Heart right ventricle (tissue), 16 donors: Measurements from ENCODE around the gene NBEA. TPM values are rescaled to one million over a fixed set of nuclear protein-coding genes. Genes with fewer than 3 reads are reported as not detected.

Experiments
- ATAC-seq, 8 donors: fragments of 200-7000 bp; cut with Tn5 transposase; one replicate each; pipeline ENCODE4 v1.9.1; 2020; ENCODE audit warnings: mild to moderate bottlenecking in 8 of 8, moderate library complexity in 8 of 8, moderate number of reproducible peaks in 1 of 8
- DNase-seq, 2 donors: peaks; one replicate each; pipeline ENCODE4 v3.0.0-alpha.2; 2020
- H3K27ac ChIP-seq, 10 donors: fragments of 200-600 bp; sonication (generic) in 2 of 10; one replicate each; pipeline versions ENCODE4 v1.5.0 to v1.8.0; 2020 to 2022; ENCODE audit warnings: mild to moderate bottlenecking in 3 of 10
- H3K27me3 ChIP-seq, 7 donors: fragments of 200-600 bp; one replicate each; pipeline ENCODE4 v1.8.0; 2021 to 2022; ENCODE audit warnings: mild to moderate bottlenecking in 2 of 7
- H3K36me3 ChIP-seq, 9 donors: fragments of 200-600 bp; sonication (generic) in 1 of 9; one replicate each; pipeline versions ENCODE4 v1.5.0 to v1.8.0; 2020 to 2022; ENCODE audit warnings: mild to moderate bottlenecking in 2 of 9
- H3K4me1 ChIP-seq, 9 donors: fragments of 200-600 bp; sonication (generic) in 1 of 9; one replicate each; pipeline versions ENCODE4 v1.5.0 to v1.8.0; 2020 to 2022; ENCODE audit warnings: mild to moderate bottlenecking in 4 of 9
- H3K4me3 ChIP-seq, 10 donors: fragments of 200-600 bp; sonication (generic) in 2 of 10; one replicate each; pipeline versions ENCODE4 v1.5.0 to v1.8.0; 2020 to 2022; ENCODE audit warnings: mild to moderate bottlenecking in 7 of 10, moderate library complexity in 2 of 10
- H3K9me3 ChIP-seq, 11 donors: fragments of 200-600 bp in 10 of 11; sonication (generic) in 2 of 11; one replicate each; pipeline versions ENCODE4 v1.5.0 to v1.8.0; 2013 to 2022; ENCODE audit warnings: mild to moderate bottlenecking in 2 of 11, control low read depth in 1 of 11, moderate library complexity in 1 of 11
- CTCF ChIP-seq, 9 donors: fragments of 200-600 bp; sonication (generic) in 2 of 9; IDR thresholded peaks; one replicate each; pipeline versions ENCODE4 v1.5.0 to v1.8.0; 2021 to 2022; ENCODE audit warnings: antibody characterized with exemption in 9 of 9, mild to moderate bottlenecking in 5 of 9, moderate library complexity in 1 of 9
- WGBS, 2 donors: extraction: QIAGEN DNeasy Blood & Tissue Kit; methylation state at CpG; one replicate each; pipeline ENCODE4 v1.1.7; 2013; ENCODE audit warnings: inconsistent platforms in 1 of 2; 5-methylcytosine and 5-hydroxymethylcytosine counted together
- intact Hi-C, 10 donors: fragments of 100-400 bp; cut with DNase I; formaldehyde crosslinking; loops; one replicate each; pipeline versions ENCODE4 v1.11.1 to v1.14.2; 2022
- polyA plus RNA-seq, 2 donors: library from polyadenylated mRNA; stranded (reverse); fragments of 200-250 nt; gene quantifications; one replicate each; pipeline ENCODE4 v1.2.3, GENCODE V29; 2013
- total RNA-seq, 10 donors: library from RNA; stranded (reverse); fragmentation: NEBNext Ultra II Directional in 3 of 10; extraction: Animal tissue kit (Norgen Biotek cat#: 25700) in 3 of 10; gene quantifications; one replicate each; pipeline versions ENCODE4 v1.2.1 to v1.2.4, GENCODE V29; 2021 to 2023
- donor health status: Arrhythmogenic right ventricular cardiomyopathy.
- donor health status: ischemic (EF 13 %, LVEDD 7.1; RV severe dilation, severe dysfunction).
- donor health status: healthy with polysubstance abuse.
- donor health status: DM: no; HTN: yes; CAD: no.
- donor health status: DM: no; HTN: no; CAD: no.
- donor health status: ischemic (EF 25% LVEDD 6.9; RV normal size, moderate dysfunction).
- donor health status: ischemic (EF 25% LVEDD 5.7; RV mildly dilated, moderate dysfunction).
- donor health status: healthy.
- donor health status: DM: yes; HTN: yes; CAD: no.
- donor health status: Ischemic cardiomyopathy.
- donor health status: ischemic (EF 35%, LVEDD 5.7; RV mildly dilated, moderate dysfunction).
- donor health status: nonischemic (EF 11% LVEDD 7.7; RV severe dilation, severe dysfunction).
- donor health status: DM: yes; HTN: yes; CAD: no.
- donor health status: PGD.
- donor health status: ischemic (EF 29% LVEDD 5.4; RV normal size, mild dysfunction).
- donor health status: nonischemic (EF 23%, LVEDD 6.1; RV moderate dilation, normal function).

The NBEA gene
- total and polyA plus RNA-seq, 12 donors: 4.3 to 30.6 (median 24.5) TPM

- Histone ChIP-seq H3K36me3 (no peaks in the 10 kb centered on the region), H3K27me3 (no peaks in the 10 kb centered on the region), H3K9me3 (peaks cover 0 to 15% (median 8%) of the 10 kb centered on the region in 11 donors), H3K4me1 (peaks cover 0 to 11% (median 0%) of the 10 kb centered on the region in 9 donors), H3K27ac (no peak overlapping the region), H3K4me3 (no peak overlapping the region)
- WGBS, 2 donors: 41 to 54% methylated on average over 2 of the region's 2 CpGs
- intact Hi-C loops: no loop called here
- ATAC-seq (peak in 6 of 8 donors; percentile 51 to 91 (median 75)), DNase-seq (no peak)
- no peak for TF ChIP-seq CTCF (IDR thresholded peaks at IDR 0.05)
Observed at GRCh38 chr13:35499196-35499662, 557.2 kb downstream of the NBEA start.

GRCh38 chr13:35499676-35500075 lies 557.6 kb downstream of the NBEA start:
- Histone ChIP-seq H3K27me3 (no peaks in the 10 kb centered on the region), H3K27ac (no peak overlapping the region), H3K36me3 (no peaks in the 10 kb centered on the region), H3K9me3 (peaks cover 0 to 10% (median 4%) of the 10 kb centered on the region in 11 donors), H3K4me3 (no peak overlapping the region), H3K4me1 (peaks cover 0 to 11% (median 0%) of the 10 kb centered on the region in 9 donors)
- DNase-seq (no peak), ATAC-seq (no peak)
- 70 to 74% methylated on average over 4 of the region's 4 CpGs for WGBS, 2 donors
- no peak for TF ChIP-seq CTCF (IDR thresholded peaks at IDR 0.05)
- intact Hi-C loops: no loop called here

GRCh38 chr13:35500144-35500543 lies 558.1 kb downstream of the NBEA start:
- Histone ChIP-seq H3K4me1 (peaks cover 0 to 11% (median 0%) of the 10 kb centered on the region in 9 donors), H3K4me3 (no peak overlapping the region), H3K9me3 (peaks cover 0 to 6% (median 0%) of the 10 kb centered on the region in 11 donors), H3K27me3 (no peaks in the 10 kb centered on the region), H3K27ac (no peak overlapping the region), H3K36me3 (no peaks in the 10 kb centered on the region)
- ATAC-seq (no peak), DNase-seq (no peak)
- 82 to 92% methylated on average over 2 of the region's 2 CpGs for WGBS, 2 donors
- intact Hi-C loops: no loop called here
- TF ChIP-seq CTCF (IDR thresholded peaks at IDR 0.05): no peak

- WGBS, 2 donors: 75 to 79% methylated on average over 6 of the region's 6 CpGs
- no peaks in the 10 kb centered on the region for H3K9me3 ChIP-seq
- DNase-seq: no peak
- no peaks in the 10 kb centered on the region for H3K27me3 ChIP-seq
- no peaks in the 10 kb centered on the region for H3K36me3 ChIP-seq
- TF ChIP-seq CTCF (IDR thresholded peaks at IDR 0.05): no peak
- H3K4me3 ChIP-seq: no peak overlapping the region
- intact Hi-C loops: no loop called here
- no peak for ATAC-seq
- H3K27ac ChIP-seq: no peak overlapping the region
- H3K4me1 ChIP-seq: peaks cover 0 to 10% (median 0%) of the 10 kb centered on the region in 9 donors
Observed at GRCh38 chr13:35501661-35502235, 559.7 kb downstream of the NBEA start.
